ENCODE measurements around the gene RAB11A. TPM values are rescaled to one million over a fixed set of nuclear protein-coding genes. Genes with fewer than 3 reads are reported as not detected.
A peak's percentile ranks its signal among the peaks of the same experiment; 100 is the strongest.

The RAB11A gene
- total RNA-seq (2022) = 139 and 164 TPM in 2 replicates
- Bru-seq, nascent RNA = percentile 86 among the genes with signal in this experiment
- percentile 94 among the genes with signal in this experiment for BruChase-seq, experiment 1, labeled RNA remaining after a 6-hour chase
- BruChase-seq, experiment 2, labeled RNA remaining after a 2-hour chase = percentile 88 among the genes with signal in this experiment
- long read RNA-seq, full-length matches to known transcripts = 227 of 262 reads
- long read RNA-seq, partial matches to known transcripts = 5 of 262 reads
- long read RNA-seq, other reads (novel, unspliced or antisense) = 30 of 262 reads

- POLR2A ChIA-PET = interaction anchor here (0.6 to 4.6 kb wide), 46 partner anchors 9 to 634 kb away, joined by 3 to 89 read pairs (median 4); partner anchors contain the start of genes DENND4A, DIS3L, INTS14 and PARP16
- H3K9me3 Mint-ChIP-seq (ENCODE audit: unreplicated experiment) = no peaks in the 10 kb centered on the region
- intact Hi-C loops (cut with micrococcal nuclease) = loop anchor here (1.0 to 5.0 kb wide), 2 partner anchors 37 to 258 kb away; partner anchors contain the start of gene INTS14
- peak within 1 kb of the TSS; percentile 99 for H3K27ac Mint-ChIP-seq (ENCODE audit: low read depth, unreplicated experiment)
- H3K36me3 Mint-ChIP-seq (ENCODE audit: insufficient read depth, unreplicated experiment) = peaks cover 19% of the 10 kb centered on the region
- no peaks in the 10 kb centered on the region for H3K27me3 Mint-ChIP-seq (ENCODE audit: insufficient read depth, unreplicated experiment)
- BruUV-seq (replicated peaks) = no TSS peak
- peak; percentile 96 for DNase-seq (ENCODE audit: unreplicated experiment)
- peak within 1 kb of the TSS; percentile 99 for H3K4me3 Mint-ChIP-seq (ENCODE audit: unreplicated experiment)
- peaks cover 5% of the 10 kb centered on the region for H3K4me1 Mint-ChIP-seq (ENCODE audit: insufficient read depth, unreplicated experiment)
- peak; percentile 13 for TF ChIP-seq CTCF (IDR thresholded peaks at IDR 0.05; ENCODE audit: unreplicated experiment)
- CTCF ChIA-PET = interaction anchor here (0.5 to 2.0 kb wide), 12 partner anchors 12 to 974 kb away, joined by 3 to 7 read pairs (median 4); no protein-coding TSS in a partner anchor
These were observed at the start of gene RAB11A for GRCh38 chr15:65869126-65869953. Gene RAB11A, plus strand, starts transcription at chr15:65869491. Its CDS starts 95 bp downstream, at chr15:65869586.

GRCh38 chr15:65819563-65819960 lies 49.7 kb upstream of the RAB11A start:
- Mint-ChIP-seq H3K9me3 (ENCODE audit: unreplicated experiment) (no peaks in the 10 kb centered on the region), H3K4me1 (ENCODE audit: insufficient read depth, unreplicated experiment) (peaks cover 4% of the 10 kb centered on the region), H3K36me3 (ENCODE audit: insufficient read depth, unreplicated experiment) (no peaks in the 10 kb centered on the region), H3K4me3 (ENCODE audit: unreplicated experiment) (no peak overlapping the region), H3K27ac (ENCODE audit: low read depth, unreplicated experiment) (no peak overlapping the region), H3K27me3 (ENCODE audit: insufficient read depth, unreplicated experiment) (no peaks in the 10 kb centered on the region)
- intact Hi-C loops (cut with micrococcal nuclease) = no loop called here
- BruUV-seq (replicated peaks) = no TSS peak
- DNase-seq (ENCODE audit: unreplicated experiment) = no peak
- CTCF ChIA-PET = no interaction called here
- TF ChIP-seq CTCF (IDR thresholded peaks at IDR 0.05; ENCODE audit: unreplicated experiment) = no peak
- POLR2A ChIA-PET = interaction anchor here (1.1 to 2.1 kb wide), 2 partner anchors 21 to 23 kb away, joined by 5 to 6 read pairs; no protein-coding TSS in a partner anchor

- Mint-ChIP-seq H3K36me3 (ENCODE audit: insufficient read depth, unreplicated experiment) (peaks cover 4% of the 10 kb centered on the region), H3K4me1 (ENCODE audit: insufficient read depth, unreplicated experiment) (peaks cover 4% of the 10 kb centered on the region), H3K27ac (ENCODE audit: low read depth, unreplicated experiment) (no peak overlapping the region), H3K9me3 (ENCODE audit: unreplicated experiment) (no peaks in the 10 kb centered on the region), H3K4me3 (ENCODE audit: unreplicated experiment) (no peak overlapping the region), H3K27me3 (ENCODE audit: insufficient read depth, unreplicated experiment) (no peaks in the 10 kb centered on the region)
- no TSS peak for BruUV-seq (replicated peaks)
- DNase-seq (ENCODE audit: unreplicated experiment) = no peak
- CTCF ChIA-PET = interaction anchor here (0.6 to 1.1 kb wide), 4 partner anchors 8 to 182 kb away, joined by 3 to 5 read pairs (median 3); no protein-coding TSS in a partner anchor
- TF ChIP-seq CTCF (IDR thresholded peaks at IDR 0.05; ENCODE audit: unreplicated experiment) = no peak
- POLR2A ChIA-PET = interaction anchor here (0.7 to 2.1 kb wide), 2 partner anchors 23 to 24 kb away, joined by 4 to 6 read pairs; no protein-coding TSS in a partner anchor
- intact Hi-C loops (cut with micrococcal nuclease) = loop anchor here (10.0 kb wide), 1 partner anchor 86 kb away; no protein-coding TSS in a partner anchor
These were observed 48.2 kb upstream of the RAB11A start for GRCh38 chr15:65821070-65821469.

- intact Hi-C loops (cut with micrococcal nuclease) = loop anchor here (10.0 kb wide), 1 partner anchor 88 kb away; no protein-coding TSS in a partner anchor
- Mint-ChIP-seq H3K4me3 (ENCODE audit: unreplicated experiment) (no peak overlapping the region), H3K9me3 (ENCODE audit: unreplicated experiment) (no peaks in the 10 kb centered on the region), H3K27ac (ENCODE audit: low read depth, unreplicated experiment) (no peak overlapping the region), H3K4me1 (ENCODE audit: insufficient read depth, unreplicated experiment) (peaks cover 4% of the 10 kb centered on the region), H3K27me3 (ENCODE audit: insufficient read depth, unreplicated experiment) (no peaks in the 10 kb centered on the region), H3K36me3 (ENCODE audit: insufficient read depth, unreplicated experiment) (peaks cover 7% of the 10 kb centered on the region)
- TF ChIP-seq CTCF (IDR thresholded peaks at IDR 0.05; ENCODE audit: unreplicated experiment) = no peak
- CTCF ChIA-PET = interaction anchor here (0.9 kb wide), 1 partner anchor 486 kb away, joined by 3 read pairs; no protein-coding TSS in a partner anchor
- POLR2A ChIA-PET = no interaction called here
- DNase-seq (ENCODE audit: unreplicated experiment) = no peak
- no TSS peak for BruUV-seq (replicated peaks)
These were observed 47.0 kb upstream of the RAB11A start for GRCh38 chr15:65822316-65822715.

Data from MCF 10A (cell line).